Measurements from ENCODE around the gene ZNF550. TPM values are rescaled to one million over a fixed set of nuclear protein-coding genes. Genes with fewer than 3 reads are reported as not detected.
"Not testable (repeated sequence)": the region's sequence is repeated elsewhere in the genome, so short reads cannot be mapped to it uniquely, and the experiment has no call there.

Gene ZNF550
- total RNA-seq, 4 donors from 2014 or later = 5.4 to 17.4 (median 12.3) TPM

- no peak overlapping the region for H3K27ac ChIP-seq
- peaks cover 0 to 12% (median 3%) of the 10 kb centered on the region in 4 donors for H3K4me1 ChIP-seq
- H3K27me3 ChIP-seq = no peaks in the 10 kb centered on the region
- H3K36me3 ChIP-seq = peaks cover 0 to 32% (median 0%) of the 10 kb centered on the region in 3 donors
- DNase-seq = no peak
- peak overlapping the region in 2 of 4 donors; percentile 78 for H3K4me3 ChIP-seq
- no peak for TF ChIP-seq POLR2A (IDR thresholded peaks at IDR 0.05)
- TF ChIP-seq, protein P1, sequence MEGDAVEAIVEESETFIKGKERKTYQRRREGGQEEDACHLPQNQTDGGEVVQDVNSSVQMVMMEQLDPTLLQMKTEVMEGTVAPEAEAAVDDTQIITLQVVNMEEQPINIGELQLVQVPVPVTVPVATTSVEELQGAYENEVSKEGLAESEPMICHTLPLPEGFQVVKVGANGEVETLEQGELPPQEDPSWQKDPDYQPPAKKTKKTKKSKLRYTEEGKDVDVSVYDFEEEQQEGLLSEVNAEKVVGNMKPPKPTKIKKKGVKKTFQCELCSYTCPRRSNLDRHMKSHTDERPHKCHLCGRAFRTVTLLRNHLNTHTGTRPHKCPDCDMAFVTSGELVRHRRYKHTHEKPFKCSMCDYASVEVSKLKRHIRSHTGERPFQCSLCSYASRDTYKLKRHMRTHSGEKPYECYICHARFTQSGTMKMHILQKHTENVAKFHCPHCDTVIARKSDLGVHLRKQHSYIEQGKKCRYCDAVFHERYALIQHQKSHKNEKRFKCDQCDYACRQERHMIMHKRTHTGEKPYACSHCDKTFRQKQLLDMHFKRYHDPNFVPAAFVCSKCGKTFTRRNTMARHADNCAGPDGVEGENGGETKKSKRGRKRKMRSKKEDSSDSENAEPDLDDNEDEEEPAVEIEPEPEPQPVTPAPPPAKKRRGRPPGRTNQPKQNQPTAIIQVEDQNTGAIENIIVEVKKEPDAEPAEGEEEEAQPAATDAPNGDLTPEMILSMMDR (IDR thresholded peaks at IDR 0.05) = no peak
- H3K9me3 ChIP-seq = peaks cover 0 to 27% (median 0%) of the 10 kb centered on the region in 4 donors
Measured at GRCh38 chr19:57558525-57558924, 1.1 kb downstream of the ZNF550 start.

- DNase-seq = no peak
- Histone ChIP-seq H3K36me3 (peaks cover 0 to 41% (median 0%) of the 10 kb centered on the region in 3 donors), H3K27ac (no peak overlapping the region), H3K9me3 (peaks cover 0 to 31% (median 0%) of the 10 kb centered on the region in 4 donors), H3K27me3 (no peaks in the 10 kb centered on the region), H3K4me3 (no peak overlapping the region), H3K4me1 (peaks cover 0 to 12% (median 3%) of the 10 kb centered on the region in 4 donors)
- TF ChIP-seq, protein P1 (IDR thresholded peaks at IDR 0.05) = no peak
- no peak for TF ChIP-seq POLR2A (IDR thresholded peaks at IDR 0.05)
Measured at GRCh38 chr19:57557659-57558058, 2.0 kb downstream of the ZNF550 start.

DNA sequence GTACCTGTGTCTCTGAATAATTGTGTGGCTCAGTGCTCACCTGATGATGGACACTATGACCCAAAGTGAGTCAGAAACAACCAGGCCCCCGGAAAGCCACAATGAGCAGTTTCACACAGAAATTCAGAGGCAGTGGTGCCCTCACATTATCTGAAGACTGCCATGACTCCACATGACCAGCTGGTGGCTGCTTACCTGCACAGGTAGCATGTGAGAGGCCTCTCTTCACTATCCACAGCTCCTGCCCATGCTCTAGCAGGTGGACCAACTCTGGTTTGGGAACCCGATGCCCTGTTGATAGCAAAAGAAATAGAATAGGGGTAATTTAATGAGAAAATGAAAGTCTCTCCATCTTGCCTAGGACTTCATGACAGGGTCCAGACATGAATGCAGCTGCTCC, 7.2 kb downstream of the ZNF550 start:
- TF ChIP-seq, protein P1 (IDR thresholded peaks at IDR 0.05) = no peak
- TF ChIP-seq POLR2A (IDR thresholded peaks at IDR 0.05) = no peak
- H3K9me3 ChIP-seq = peaks cover 0 to 75% (median 12%) of the 10 kb centered on the region in 4 donors

GRCh38 chr19:57546513-57546912, 13.2 kb downstream of the ZNF550 start:
- no peak overlapping the region for H3K4me3 ChIP-seq
- H3K27ac ChIP-seq = no peak overlapping the region
- no peaks in the 10 kb centered on the region for H3K27me3 ChIP-seq
- TF ChIP-seq POLR2A (IDR thresholded peaks at IDR 0.05) = no peak
- no peaks in the 10 kb centered on the region for H3K4me1 ChIP-seq
- no peak for DNase-seq
- peaks cover 0 to 94% (median 7%) of the 10 kb centered on the region in 3 donors for H3K36me3 ChIP-seq
- H3K9me3 ChIP-seq = peaks cover 0 to 97% (median 36%) of the 10 kb centered on the region in 4 donors

More for the DNA sequence above, 7.2 kb downstream of the ZNF550 start:
- H3K4me3 ChIP-seq = no peak overlapping the region
- peaks cover 0 to 90% (median 6%) of the 10 kb centered on the region in 3 donors for H3K36me3 ChIP-seq
- no peak overlapping the region for H3K27ac ChIP-seq
- DNase-seq = no peak
- H3K27me3 ChIP-seq = no peaks in the 10 kb centered on the region
- no peaks in the 10 kb centered on the region for H3K4me1 ChIP-seq

DNA sequence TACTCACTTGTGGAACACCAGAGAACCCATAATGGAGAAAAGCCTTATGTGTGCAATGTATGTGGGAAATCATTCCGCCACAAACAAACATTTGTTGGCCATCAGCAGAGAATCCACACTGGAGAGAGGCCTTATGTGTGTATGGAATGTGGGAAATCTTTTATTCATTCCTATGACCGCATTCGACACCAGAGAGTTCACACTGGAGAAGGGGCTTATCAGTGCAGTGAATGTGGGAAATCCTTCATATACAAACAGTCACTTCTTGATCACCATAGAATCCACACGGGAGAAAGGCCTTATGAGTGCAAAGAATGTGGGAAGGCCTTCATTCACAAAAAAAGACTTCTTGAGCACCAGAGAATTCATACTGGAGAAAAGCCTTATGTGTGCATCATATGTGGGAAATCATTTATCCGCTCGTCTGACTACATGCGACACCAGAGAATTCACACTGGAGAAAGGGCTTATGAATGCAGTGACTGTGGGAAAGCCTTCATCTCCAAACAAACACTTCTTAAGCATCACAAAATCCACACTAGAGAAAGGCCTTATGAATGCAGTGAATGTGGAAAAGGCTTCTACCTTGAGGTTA, 21.6 kb downstream of the ZNF550 start:
- TF ChIP-seq, protein P1 (IDR thresholded peaks at IDR 0.05) = no peak
- TF ChIP-seq POLR2A (IDR thresholded peaks at IDR 0.05) = no peak
- H3K36me3 ChIP-seq = peaks cover 0 to 84% (median 3%) of the 10 kb centered on the region in 3 donors
- H3K4me3 ChIP-seq = no peak overlapping the region
- DNase-seq = no peak
- no peaks in the 10 kb centered on the region for H3K27me3 ChIP-seq
- H3K9me3 ChIP-seq = peaks cover 0 to 98% (median 47%) of the 10 kb centered on the region in 4 donors
- no peaks in the 10 kb centered on the region for H3K4me1 ChIP-seq
- no peak overlapping the region for H3K27ac ChIP-seq

GRCh38 chr19:57527136-57527881, 32.4 kb downstream of the ZNF550 start, which contains the start of gene ZNF549:
Gene ZNF549, plus strand, starts transcription at chr19:57527356. Its CDS starts 218 bp downstream, at chr19:57527574.
- Histone ChIP-seq H3K27me3 (no peaks in the 10 kb centered on the region), H3K4me3 (peak within 1 kb of the TSS; percentile 79 to 93 (median 86)), H3K4me1 (peaks cover 0 to 8% (median 0%) of the 10 kb centered on the region in 4 donors), H3K27ac (peak within 1 kb of the TSS; percentile 67 to 85 (median 79)), H3K36me3 (peaks cover 0 to 16% (median 0%) of the 10 kb centered on the region in 3 donors), H3K9me3 (peaks cover 0 to 24% (median under 1%) of the 10 kb centered on the region in 4 donors)
- TF ChIP-seq POLR2A (IDR thresholded peaks at IDR 0.05) = no peak
- TF ChIP-seq, protein P1 (IDR thresholded peaks at IDR 0.05) = no peak
- peak; percentile 88 to 95 (median 91) for DNase-seq

GRCh38 chr19:57518021-57518420, 41.6 kb downstream of the ZNF550 start:
- H3K27ac ChIP-seq, H3K4me1 ChIP-seq, H3K4me3 ChIP-seq, H3K27me3 ChIP-seq, DNase-seq: not testable (repeated sequence)
- H3K9me3 ChIP-seq = peaks cover 0 to 18% (median 8%) of the 10 kb centered on the region in 4 donors
- peaks cover 0 to 27% (median 0%) of the 10 kb centered on the region in 3 donors for H3K36me3 ChIP-seq

All from Peyer's patch (tissue), 4 donors.